ENCODE data around the gene LOXHD1.

Gene LOXHD1

GRCh38 chr18:46516555-46516954 is 140.5 kb downstream of the LOXHD1 start:
- Histone ChIP-seq H4K8ac (ENCODE audit: low read length) (no peak overlapping the region), H3K79me1 (replicated peaks; ENCODE audit: low read length, poor library complexity, severe bottlenecking) (no peaks in the 10 kb centered on the region)

GRCh38 chr18:46510386-46510785 is 146.6 kb downstream of the LOXHD1 start:
- H3K36me3 ChIP-seq (ENCODE audit: control insufficient read depth in 1 of 2, insufficient read depth in 2 of 2, low read depth in 1 of 2, low read length in 2 of 2): no peaks in the 10 kb centered on the region
- no peak overlapping the region for H3K9ac ChIP-seq (ENCODE audit: low read length)
- no peak overlapping the region for H4K8ac ChIP-seq (ENCODE audit: low read length)
- H3K9me3 ChIP-seq (ENCODE audit: control insufficient read depth, low read length): no peaks in the 10 kb centered on the region
- no peak overlapping the region for H2BK120ac ChIP-seq (ENCODE audit: low read depth, low read length)
- H3K4me2 ChIP-seq (ENCODE audit: low read length, poor library complexity, severe bottlenecking): no peak overlapping the region
- H3K79me1 ChIP-seq (replicated peaks; ENCODE audit: low read length, poor library complexity, severe bottlenecking): no peaks in the 10 kb centered on the region
- H3K27me3 ChIP-seq (ENCODE audit: control insufficient read depth in 1 of 2, insufficient read depth in 1 of 2, low read length in 2 of 2): peaks cover 4 to 6% of the 10 kb centered on the region in 2 experiments
- 58% methylated on average over 3 of the region's 6 CpGs for WGBS
- H3K4me1 ChIP-seq (ENCODE audit: control insufficient read depth, insufficient read depth, low read depth, low read length): no peaks in the 10 kb centered on the region
- H2BK15ac ChIP-seq (ENCODE audit: low read depth, poor library complexity, severe bottlenecking): no peak overlapping the region
- no peak for DNase-seq
- no peak overlapping the region for H4K91ac ChIP-seq (ENCODE audit: low read length)
- H3K4ac ChIP-seq (ENCODE audit: low read depth in 1 of 2, low read length in 2 of 2): no peak overlapping the region
- H2BK12ac ChIP-seq (ENCODE audit: low read length in 2 of 2): no peak overlapping the region
- H2BK5ac ChIP-seq (ENCODE audit: low read depth, low read length, poor library complexity, severe bottlenecking): no peak overlapping the region
- no peak overlapping the region for H3K18ac ChIP-seq (ENCODE audit: low read depth in 1 of 2, low read length in 2 of 2)
- H3K4me3 ChIP-seq (ENCODE audit: insufficient read depth in 1 of 2, low read depth in 1 of 2, low read length in 2 of 2): no peak overlapping the region
- no peak overlapping the region for H3K27ac ChIP-seq (ENCODE audit: low read length, poor library complexity, severe bottlenecking)
- H3K14ac ChIP-seq (ENCODE audit: low read length in 2 of 2): no peak overlapping the region
- no peak overlapping the region for H3K23ac ChIP-seq (ENCODE audit: low read length in 2 of 2)
- H2AK5ac ChIP-seq (ENCODE audit: low read length, severe bottlenecking): no peak overlapping the region
- H2AFZ ChIP-seq (ENCODE audit: low read depth, low read length): no peak overlapping the region

More at GRCh38 chr18:46516555-46516954, 140.5 kb downstream of the LOXHD1 start:
- H2BK15ac ChIP-seq (ENCODE audit: low read depth, poor library complexity, severe bottlenecking): no peak overlapping the region
- H3K27ac ChIP-seq (ENCODE audit: low read length, poor library complexity, severe bottlenecking): no peak overlapping the region
- no peaks in the 10 kb centered on the region for H3K9me3 ChIP-seq (ENCODE audit: control insufficient read depth, low read length)
- no peaks in the 10 kb centered on the region for H3K36me3 ChIP-seq (ENCODE audit: control insufficient read depth in 1 of 2, insufficient read depth in 2 of 2, low read depth in 1 of 2, low read length in 2 of 2)
- H3K14ac ChIP-seq (ENCODE audit: low read length in 2 of 2): no peak overlapping the region
- no peak overlapping the region for H2BK12ac ChIP-seq (ENCODE audit: low read length in 2 of 2)
- peaks cover 0 to 3% of the 10 kb centered on the region in 2 experiments for H3K27me3 ChIP-seq (ENCODE audit: control insufficient read depth in 1 of 2, insufficient read depth in 1 of 2, low read length in 2 of 2)
- H3K4me3 ChIP-seq (ENCODE audit: insufficient read depth in 1 of 2, low read depth in 1 of 2, low read length in 2 of 2): no peak overlapping the region
- no peak overlapping the region for H3K4me2 ChIP-seq (ENCODE audit: low read length, poor library complexity, severe bottlenecking)
- H3K9ac ChIP-seq (ENCODE audit: low read length): no peak overlapping the region
- H2AK5ac ChIP-seq (ENCODE audit: low read length, severe bottlenecking): no peak overlapping the region
- no peak overlapping the region for H2BK5ac ChIP-seq (ENCODE audit: low read depth, low read length, poor library complexity, severe bottlenecking)
- H2BK120ac ChIP-seq (ENCODE audit: low read depth, low read length): no peak overlapping the region
- H3K4ac ChIP-seq (ENCODE audit: low read depth in 1 of 2, low read length in 2 of 2): no peak overlapping the region
- no peak for DNase-seq
- no peak overlapping the region for H3K18ac ChIP-seq (ENCODE audit: low read depth in 1 of 2, low read length in 2 of 2)
- no peak overlapping the region for H3K23ac ChIP-seq (ENCODE audit: low read length in 2 of 2)
- H2AFZ ChIP-seq (ENCODE audit: low read depth, low read length): no peak overlapping the region
- no peak overlapping the region for H4K91ac ChIP-seq (ENCODE audit: low read length)
- H3K4me1 ChIP-seq (ENCODE audit: control insufficient read depth, insufficient read depth, low read depth, low read length): no peaks in the 10 kb centered on the region

GRCh38 chr18:46509530-46509929 is 147.5 kb downstream of the LOXHD1 start:
- DNase-seq: no peak
- Histone ChIP-seq H3K9ac (ENCODE audit: low read length) (no peak overlapping the region), H3K4ac (ENCODE audit: low read depth in 1 of 2, low read length in 2 of 2) (no peak overlapping the region), H3K4me3 (ENCODE audit: insufficient read depth in 1 of 2, low read depth in 1 of 2, low read length in 2 of 2) (no peak overlapping the region), H3K18ac (ENCODE audit: low read depth in 1 of 2, low read length in 2 of 2) (no peak overlapping the region), H2BK15ac (ENCODE audit: low read depth, poor library complexity, severe bottlenecking) (no peak overlapping the region), H3K27ac (ENCODE audit: low read length, poor library complexity, severe bottlenecking) (no peak overlapping the region), H3K9me3 (ENCODE audit: control insufficient read depth, low read length) (no peaks in the 10 kb centered on the region), H2AFZ (ENCODE audit: low read depth, low read length) (no peak overlapping the region), H4K91ac (ENCODE audit: low read length) (no peak overlapping the region), H3K36me3 (ENCODE audit: control insufficient read depth in 1 of 2, insufficient read depth in 2 of 2, low read depth in 1 of 2, low read length in 2 of 2) (no peaks in the 10 kb centered on the region), H3K27me3 (ENCODE audit: control insufficient read depth in 1 of 2, insufficient read depth in 1 of 2, low read length in 2 of 2) (peaks cover 4 to 6% of the 10 kb centered on the region in 2 experiments), H3K79me1 (replicated peaks; ENCODE audit: low read length, poor library complexity, severe bottlenecking) (no peaks in the 10 kb centered on the region), H3K14ac (ENCODE audit: low read length in 2 of 2) (no peak overlapping the region), H3K23ac (ENCODE audit: low read length in 2 of 2) (no peak overlapping the region), H2BK120ac (ENCODE audit: low read depth, low read length) (no peak overlapping the region), H4K8ac (ENCODE audit: low read length) (no peak overlapping the region), H3K4me2 (ENCODE audit: low read length, poor library complexity, severe bottlenecking) (no peak overlapping the region), H2BK12ac (ENCODE audit: low read length in 2 of 2) (no peak overlapping the region), H2AK5ac (ENCODE audit: low read length, severe bottlenecking) (no peak overlapping the region), H3K4me1 (ENCODE audit: control insufficient read depth, insufficient read depth, low read depth, low read length) (no peaks in the 10 kb centered on the region), H2BK5ac (ENCODE audit: low read depth, low read length, poor library complexity, severe bottlenecking) (no peak overlapping the region)
- 93% methylated on average over 6 of the region's 6 CpGs for WGBS

- no peak overlapping the region for H3K9ac ChIP-seq (ENCODE audit: low read length)
- no peak overlapping the region for H3K14ac ChIP-seq (ENCODE audit: low read length in 2 of 2)
- no peak overlapping the region for H3K27ac ChIP-seq (ENCODE audit: low read length, poor library complexity, severe bottlenecking)
- no peak overlapping the region for H2BK120ac ChIP-seq (ENCODE audit: low read depth, low read length)
- 88% methylated on average over 10 of the region's 14 CpGs for WGBS
- H3K18ac ChIP-seq (ENCODE audit: low read depth in 1 of 2, low read length in 2 of 2): no peak overlapping the region
- H2BK12ac ChIP-seq (ENCODE audit: low read length in 2 of 2): no peak overlapping the region
- H3K4me2 ChIP-seq (ENCODE audit: low read length, poor library complexity, severe bottlenecking): no peak overlapping the region
- no peak overlapping the region for H2AFZ ChIP-seq (ENCODE audit: low read depth, low read length)
- H3K23ac ChIP-seq (ENCODE audit: low read length in 2 of 2): no peak overlapping the region
- H2BK15ac ChIP-seq (ENCODE audit: low read depth, poor library complexity, severe bottlenecking): no peak overlapping the region
- H4K8ac ChIP-seq (ENCODE audit: low read length): no peak overlapping the region
- H2AK5ac ChIP-seq (ENCODE audit: low read length, severe bottlenecking): no peak overlapping the region
- no peaks in the 10 kb centered on the region for H3K4me1 ChIP-seq (ENCODE audit: control insufficient read depth, insufficient read depth, low read depth, low read length)
- H3K27me3 ChIP-seq (ENCODE audit: control insufficient read depth in 1 of 2, insufficient read depth in 1 of 2, low read length in 2 of 2): peaks cover 4 to 6% of the 10 kb centered on the region in 2 experiments
- DNase-seq: no peak
- H3K36me3 ChIP-seq (ENCODE audit: control insufficient read depth in 1 of 2, insufficient read depth in 2 of 2, low read depth in 1 of 2, low read length in 2 of 2): no peaks in the 10 kb centered on the region
- no peak overlapping the region for H3K4me3 ChIP-seq (ENCODE audit: insufficient read depth in 1 of 2, low read depth in 1 of 2, low read length in 2 of 2)
- no peaks in the 10 kb centered on the region for H3K9me3 ChIP-seq (ENCODE audit: control insufficient read depth, low read length)
- H3K4ac ChIP-seq (ENCODE audit: low read depth in 1 of 2, low read length in 2 of 2): no peak overlapping the region
- no peaks in the 10 kb centered on the region for H3K79me1 ChIP-seq (replicated peaks; ENCODE audit: low read length, poor library complexity, severe bottlenecking)
- H4K91ac ChIP-seq (ENCODE audit: low read length): no peak overlapping the region
- no peak overlapping the region for H2BK5ac ChIP-seq (ENCODE audit: low read depth, low read length, poor library complexity, severe bottlenecking)
Measured at GRCh38 chr18:46506974-46507586, 149.9 kb downstream of the LOXHD1 start.

All from mesenchymal stem cell (in vitro differentiated cells and primary cell).